Measurements from ENCODE around the gene DECR2.

Gene DECR2

DNA sequence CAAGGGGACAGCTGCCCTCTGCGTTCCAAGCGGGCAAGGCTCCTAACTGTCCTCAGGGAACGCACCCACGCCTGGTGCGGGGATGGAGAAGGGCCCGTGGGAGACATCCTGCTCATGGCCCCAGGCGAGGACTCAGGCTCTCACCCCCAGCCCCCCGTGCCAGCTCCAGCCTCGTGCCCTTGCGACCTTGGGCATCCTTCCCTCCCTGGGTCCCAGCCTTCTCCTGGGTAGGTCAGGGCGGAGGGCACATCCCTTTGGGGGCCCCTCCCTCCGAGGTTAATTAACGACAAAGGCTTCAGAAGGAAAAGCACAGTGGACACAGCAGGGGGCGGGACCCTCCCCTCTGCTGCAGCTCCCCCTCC is 22.9 kb upstream of the DECR2 start:
- peak overlapping the region; percentile 96 for H3K27ac ChIP-seq
- TF ChIP-seq ZFX (IDR thresholded peaks at IDR 0.05; ENCODE audit: borderline replicate concordance): no peak
- TF ChIP-seq, protein P1, sequence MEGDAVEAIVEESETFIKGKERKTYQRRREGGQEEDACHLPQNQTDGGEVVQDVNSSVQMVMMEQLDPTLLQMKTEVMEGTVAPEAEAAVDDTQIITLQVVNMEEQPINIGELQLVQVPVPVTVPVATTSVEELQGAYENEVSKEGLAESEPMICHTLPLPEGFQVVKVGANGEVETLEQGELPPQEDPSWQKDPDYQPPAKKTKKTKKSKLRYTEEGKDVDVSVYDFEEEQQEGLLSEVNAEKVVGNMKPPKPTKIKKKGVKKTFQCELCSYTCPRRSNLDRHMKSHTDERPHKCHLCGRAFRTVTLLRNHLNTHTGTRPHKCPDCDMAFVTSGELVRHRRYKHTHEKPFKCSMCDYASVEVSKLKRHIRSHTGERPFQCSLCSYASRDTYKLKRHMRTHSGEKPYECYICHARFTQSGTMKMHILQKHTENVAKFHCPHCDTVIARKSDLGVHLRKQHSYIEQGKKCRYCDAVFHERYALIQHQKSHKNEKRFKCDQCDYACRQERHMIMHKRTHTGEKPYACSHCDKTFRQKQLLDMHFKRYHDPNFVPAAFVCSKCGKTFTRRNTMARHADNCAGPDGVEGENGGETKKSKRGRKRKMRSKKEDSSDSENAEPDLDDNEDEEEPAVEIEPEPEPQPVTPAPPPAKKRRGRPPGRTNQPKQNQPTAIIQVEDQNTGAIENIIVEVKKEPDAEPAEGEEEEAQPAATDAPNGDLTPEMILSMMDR (IDR thresholded peaks at IDR 0.05): no peak

DNA sequence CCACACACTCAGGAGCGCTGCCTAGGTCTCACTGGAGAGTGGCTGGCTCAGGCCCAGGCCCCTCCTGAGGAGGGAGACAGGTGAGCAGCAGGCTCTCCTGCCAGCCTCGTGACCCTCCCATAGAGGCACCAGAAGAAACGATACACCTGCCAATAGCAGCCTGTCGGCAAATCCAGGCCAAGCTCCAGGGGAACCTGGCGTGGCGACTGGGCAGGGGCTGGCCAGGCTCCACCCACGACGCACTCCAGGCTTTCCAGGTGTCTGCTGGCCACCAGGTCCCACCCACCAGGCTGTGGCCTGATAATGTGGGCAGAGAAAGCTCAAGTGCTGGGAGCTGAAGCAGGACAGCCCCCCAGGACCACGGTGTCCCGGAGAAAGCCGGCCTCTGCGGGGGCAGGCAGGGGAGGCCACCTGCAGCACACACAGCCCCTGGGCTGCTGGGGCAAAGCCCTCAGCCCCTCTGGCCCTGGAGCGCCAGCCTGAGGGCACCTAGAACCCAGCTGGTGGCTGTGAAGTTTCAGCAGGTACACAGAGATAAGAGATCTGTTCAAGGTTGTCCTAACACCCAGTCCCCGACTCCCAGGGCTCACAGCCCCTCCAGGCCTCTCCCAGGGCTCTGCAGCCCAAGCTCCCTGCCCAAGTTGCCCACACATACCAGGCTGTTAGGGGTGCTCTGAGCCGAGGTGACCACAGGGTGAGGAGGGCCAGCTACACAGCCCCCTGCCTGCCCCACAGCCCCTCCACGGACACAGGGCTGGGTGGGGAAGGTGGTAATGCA is 22.3 kb upstream of the DECR2 start:
- peak overlapping the region; percentile 96 for H3K27ac ChIP-seq
- TF ChIP-seq, protein P1 (IDR thresholded peaks at IDR 0.05): no peak
- TF ChIP-seq ZFX (IDR thresholded peaks at IDR 0.05; ENCODE audit: borderline replicate concordance): no peak

DNA sequence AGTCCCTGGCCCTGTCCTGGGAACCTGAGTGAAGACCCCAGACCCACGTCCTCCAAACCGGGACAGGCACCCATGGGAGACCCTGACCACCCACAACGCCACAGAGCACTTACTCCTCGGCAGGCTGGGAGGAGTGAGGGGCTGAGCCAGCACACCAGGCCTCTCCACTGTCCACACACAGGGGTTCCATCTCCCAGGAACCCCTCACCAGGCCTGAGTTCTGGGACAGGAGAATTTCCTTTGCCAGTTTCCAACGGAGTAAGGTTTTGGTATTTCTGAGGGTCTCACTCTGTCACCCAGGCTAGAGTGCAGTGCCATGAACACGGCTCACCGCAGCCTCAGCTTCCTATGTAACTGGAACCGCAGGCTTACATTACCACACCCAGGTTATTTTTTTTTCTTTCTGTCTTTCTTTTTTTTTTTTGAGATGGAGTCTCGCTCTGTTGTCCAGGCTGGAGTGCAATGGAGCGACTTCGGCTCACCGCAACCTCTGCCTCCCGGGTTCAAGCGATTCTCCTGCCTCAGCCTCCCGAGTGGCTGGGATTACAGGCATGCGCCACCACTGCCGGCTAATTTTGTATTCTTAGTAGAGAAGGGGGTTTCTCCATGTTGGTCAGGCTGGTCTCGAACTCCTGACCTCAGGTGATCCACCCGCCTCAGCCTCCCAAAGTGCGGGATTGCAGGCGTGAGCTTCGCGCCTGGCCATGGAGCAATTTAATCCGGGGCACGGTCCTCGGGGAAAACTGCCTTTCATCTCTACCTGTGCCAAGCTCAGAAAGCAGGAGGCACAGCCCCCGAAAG is 21.5 kb upstream of the DECR2 start:
- peak overlapping the region; percentile 96 for H3K27ac ChIP-seq
- TF ChIP-seq ZFX (IDR thresholded peaks at IDR 0.05; ENCODE audit: borderline replicate concordance): no peak
- TF ChIP-seq, protein P1 (IDR thresholded peaks at IDR 0.05): no peak

DNA sequence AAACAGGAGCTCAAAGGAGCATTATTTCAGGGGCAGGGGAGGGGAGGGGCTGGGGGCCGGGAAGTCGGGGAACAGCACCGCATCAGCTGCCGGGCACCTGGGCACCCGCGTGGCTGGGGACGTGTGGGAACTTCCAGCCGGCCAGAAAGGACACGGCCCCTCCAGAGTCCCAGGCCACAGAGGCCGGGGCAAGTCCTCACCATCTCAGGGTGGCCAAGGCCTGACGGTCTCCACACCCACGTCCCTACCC is 21.0 kb upstream of the DECR2 start:
- H3K27ac ChIP-seq: peak overlapping the region; percentile 96
- TF ChIP-seq, protein P1 (IDR thresholded peaks at IDR 0.05): no peak
- no peak for TF ChIP-seq ZFX (IDR thresholded peaks at IDR 0.05; ENCODE audit: borderline replicate concordance)

DNA sequence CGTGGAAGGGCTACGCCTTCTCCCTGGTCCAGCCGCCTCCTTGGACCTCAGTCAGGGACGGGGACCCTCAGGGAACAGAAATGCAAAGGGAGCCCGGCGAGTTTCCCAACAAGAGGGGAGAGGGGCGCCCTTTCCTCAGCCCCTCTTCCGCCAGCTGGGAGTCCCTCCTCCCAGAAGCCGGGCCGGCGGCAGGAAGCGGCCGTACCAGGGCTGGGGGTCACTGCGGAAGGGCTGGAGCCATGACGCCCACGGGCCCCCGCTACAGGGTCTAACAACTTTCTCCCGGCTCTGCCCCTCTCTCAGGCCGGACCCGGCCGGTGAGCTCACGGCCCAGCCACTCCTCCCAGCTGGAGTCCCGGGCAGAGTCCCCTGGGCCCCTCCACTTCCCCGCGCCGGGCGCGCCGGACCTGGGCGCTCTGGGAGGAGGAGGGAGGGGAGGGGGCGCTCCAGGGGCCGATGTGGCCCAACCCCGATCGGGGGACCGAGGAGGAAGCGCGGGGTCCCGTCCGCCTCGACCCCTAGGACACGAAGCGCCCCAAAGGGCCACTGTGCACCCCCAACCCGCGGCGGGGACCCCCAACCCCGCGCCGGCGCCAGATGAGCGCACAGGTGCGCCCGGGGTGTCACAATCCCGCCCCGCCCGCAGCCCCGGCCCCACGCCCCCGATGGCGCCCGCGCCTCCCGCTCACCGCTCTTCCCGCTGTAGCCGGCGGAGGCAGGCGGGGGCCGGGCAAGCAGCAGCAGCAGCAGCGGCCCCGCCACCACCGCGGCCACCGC is 20.5 kb upstream of the DECR2 start:
- TF ChIP-seq, protein P1 (IDR thresholded peaks at IDR 0.05): no peak
- no peak for TF ChIP-seq ZFX (IDR thresholded peaks at IDR 0.05; ENCODE audit: borderline replicate concordance)
- H3K27ac ChIP-seq: peak overlapping the region; percentile 96

DNA sequence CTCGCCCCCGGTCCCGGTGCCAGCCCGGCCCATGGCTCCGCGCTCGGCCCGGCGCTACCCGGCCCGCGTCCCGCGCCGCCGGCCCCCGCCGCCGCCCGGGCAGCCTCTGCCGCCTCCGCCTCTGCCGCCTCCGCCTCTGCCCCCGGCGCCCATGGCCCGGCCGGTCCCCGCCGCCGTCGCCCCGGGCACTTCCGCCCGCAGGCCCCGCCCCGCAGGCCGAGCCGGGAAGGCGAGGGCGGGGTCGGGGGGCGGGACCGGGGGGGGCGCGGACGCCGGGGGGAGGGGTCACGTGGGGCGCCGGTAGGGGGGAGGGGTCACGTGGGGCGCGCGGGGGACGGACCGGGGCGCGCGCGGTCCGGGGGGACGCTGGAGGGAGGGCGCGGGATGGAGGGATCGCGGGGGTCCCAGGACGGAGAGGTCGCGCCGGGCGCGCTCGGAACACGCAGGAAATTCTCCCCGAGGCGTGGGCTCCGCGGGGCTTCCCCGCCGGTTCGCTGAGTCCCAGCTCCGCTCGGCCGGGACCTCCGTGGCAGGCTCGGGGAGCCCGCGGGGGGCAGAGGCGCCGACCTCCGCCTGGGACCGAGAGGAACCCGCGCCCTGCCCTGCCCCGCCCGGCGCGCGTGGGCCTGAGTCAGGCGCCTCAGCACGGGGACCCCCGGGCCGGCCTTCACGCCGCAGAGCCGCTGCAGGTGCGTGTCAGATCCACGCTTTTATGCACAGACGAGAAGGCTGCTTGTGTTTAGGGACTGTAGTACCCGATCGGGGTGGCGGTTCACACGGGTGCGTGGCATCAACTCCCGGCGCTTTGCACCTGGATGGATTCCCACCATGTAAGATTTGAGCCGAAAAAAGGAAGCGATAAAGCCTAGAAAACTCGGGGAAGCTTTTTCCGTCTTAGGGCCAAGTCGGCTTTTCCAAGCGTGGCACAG is 19.6 kb upstream of the DECR2 start, which contains the start of gene PGAP6:
PGAP6 (minus strand) TSS at position 190 of the 929 bp plus-strand sequence; CDS start at position 33, 157 bp downstream.
- TF ChIP-seq, protein P1 (IDR thresholded peaks at IDR 0.05): no peak
- no peak for TF ChIP-seq ZFX (IDR thresholded peaks at IDR 0.05; ENCODE audit: borderline replicate concordance)
- peak within 1 kb of the TSS; percentile 96 for H3K27ac ChIP-seq
